Cortex of kidney (tissue), 1 donor: ENCODE data around the gene ALKBH3.

Experiments
- DNase-seq: peaks from one replicate; lab custom pipeline; 2025; lab: John Stamatoyannopoulos, UW

ALKBH3 gene

DNA sequence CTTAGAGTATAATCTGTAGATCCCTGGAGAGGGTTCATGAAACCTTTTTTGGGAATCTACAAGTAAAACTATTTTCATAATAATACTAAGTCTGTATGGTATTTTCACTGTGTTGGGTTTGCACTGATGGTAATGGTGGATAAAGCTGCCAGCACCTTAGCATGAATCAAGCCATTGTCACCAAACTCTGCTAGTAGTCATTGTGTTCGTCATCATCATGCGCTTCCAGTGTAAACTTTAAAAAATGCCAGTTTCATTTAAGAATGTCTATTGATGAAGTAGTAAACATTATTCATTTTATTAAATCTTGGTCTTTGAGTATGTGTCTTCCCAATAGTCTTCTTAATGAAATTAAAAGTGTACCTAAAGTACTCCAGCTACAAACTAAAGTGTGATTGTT, 15.0 kb downstream of the ALKBH3 start:
- DNase-seq, result no peak

DNA sequence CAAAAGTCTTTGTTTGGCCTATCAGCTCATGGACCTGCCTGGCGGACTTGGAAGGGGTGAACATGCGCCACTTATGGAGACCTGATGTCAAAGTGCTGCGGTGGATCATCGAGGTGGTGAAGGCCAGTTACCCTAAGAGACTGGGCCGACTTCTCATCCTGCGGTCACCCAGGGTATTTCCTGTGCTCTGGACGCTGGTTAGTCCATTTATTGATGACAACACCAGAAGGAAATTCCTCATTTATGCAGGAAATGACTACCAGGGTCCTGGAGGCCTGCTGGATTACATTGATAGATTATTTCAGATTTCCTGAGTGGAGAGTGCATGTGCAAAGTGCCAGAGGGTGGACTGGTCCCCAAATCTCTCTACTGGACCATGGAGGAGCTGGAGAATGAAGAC, 17.9 kb downstream of the ALKBH3 start:
- DNase-seq, result no peak

DNA sequence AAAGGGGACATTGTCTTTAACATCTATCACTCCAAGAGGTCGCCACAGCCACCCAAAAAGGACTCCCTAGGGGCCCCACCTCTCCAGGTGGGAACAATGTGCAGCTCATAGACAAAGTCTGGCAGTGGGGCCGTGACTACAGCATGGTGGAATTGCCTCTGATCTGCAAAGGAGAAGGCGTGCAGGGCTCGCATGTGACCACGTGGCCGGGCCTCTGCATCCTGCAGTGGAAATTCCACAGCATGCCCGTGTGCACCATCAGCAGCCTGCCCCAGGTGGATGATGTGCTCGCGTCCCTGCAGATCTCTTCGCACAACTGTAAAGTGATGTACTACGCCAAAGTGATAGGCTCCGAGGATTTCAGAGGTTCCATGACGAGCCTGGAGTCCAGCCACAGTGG, 18.5 kb downstream of the ALKBH3 start:
- DNase-seq, result no peak

DNA sequence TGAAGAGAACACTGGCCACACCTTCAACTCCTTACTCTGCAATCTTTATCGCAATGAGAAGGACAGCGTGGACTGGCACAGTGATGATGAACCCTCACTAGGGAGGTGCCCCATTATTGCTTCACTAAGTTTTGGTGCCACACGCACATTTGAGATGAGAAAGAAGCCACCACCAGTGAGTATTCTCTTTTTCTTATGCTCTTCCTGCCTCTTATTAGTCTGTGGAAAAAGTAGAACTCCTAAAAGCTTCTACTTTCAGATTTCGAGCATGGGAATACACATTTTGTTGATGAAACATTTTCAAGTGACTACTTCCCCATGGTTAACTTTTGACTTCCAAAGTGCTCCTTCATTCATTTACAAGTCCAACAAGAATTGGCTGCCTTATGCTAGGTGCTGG, 20.9 kb downstream of the ALKBH3 start:
- no peak for DNase-seq

DNA sequence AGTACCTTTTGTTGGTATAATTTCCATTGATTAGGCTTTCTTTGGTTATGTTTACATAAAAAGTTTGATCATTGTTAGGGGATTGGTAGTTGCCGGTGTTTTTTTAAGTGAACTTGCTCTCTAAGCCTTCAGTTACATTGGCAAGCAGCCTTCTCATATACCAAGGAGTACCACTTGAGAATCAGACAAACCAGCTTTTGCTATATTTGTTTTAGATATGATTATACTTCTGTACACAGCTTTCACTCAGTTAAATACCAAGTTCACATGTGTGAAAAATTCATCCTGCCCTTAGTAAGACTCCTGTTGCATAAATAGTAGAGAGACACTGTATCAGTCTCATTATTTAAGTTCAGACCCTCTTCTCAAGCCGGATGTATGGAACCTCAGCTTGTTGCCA, 22.4 kb downstream of the ALKBH3 start:
- DNase-seq, result no peak

DNA sequence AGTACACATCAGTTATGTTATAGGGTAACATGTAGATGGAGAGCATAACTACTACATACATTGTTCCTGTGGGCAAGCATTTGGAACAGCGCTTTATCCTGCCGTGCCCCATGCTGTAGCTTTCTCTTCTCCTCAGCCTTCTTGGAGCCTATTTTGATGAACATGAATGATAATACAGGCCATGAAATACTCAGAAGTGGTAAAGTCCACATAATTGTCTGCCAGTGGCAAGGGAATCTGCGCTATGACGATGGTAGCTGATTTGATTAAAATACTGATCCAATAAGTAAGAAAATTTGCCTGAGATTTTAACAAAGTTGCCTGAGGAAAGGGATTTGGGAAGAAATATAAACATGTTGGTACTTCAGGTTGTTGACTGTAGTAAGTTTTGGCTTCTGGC, 23.3 kb downstream of the ALKBH3 start:
- DNase-seq, result no peak

DNA sequence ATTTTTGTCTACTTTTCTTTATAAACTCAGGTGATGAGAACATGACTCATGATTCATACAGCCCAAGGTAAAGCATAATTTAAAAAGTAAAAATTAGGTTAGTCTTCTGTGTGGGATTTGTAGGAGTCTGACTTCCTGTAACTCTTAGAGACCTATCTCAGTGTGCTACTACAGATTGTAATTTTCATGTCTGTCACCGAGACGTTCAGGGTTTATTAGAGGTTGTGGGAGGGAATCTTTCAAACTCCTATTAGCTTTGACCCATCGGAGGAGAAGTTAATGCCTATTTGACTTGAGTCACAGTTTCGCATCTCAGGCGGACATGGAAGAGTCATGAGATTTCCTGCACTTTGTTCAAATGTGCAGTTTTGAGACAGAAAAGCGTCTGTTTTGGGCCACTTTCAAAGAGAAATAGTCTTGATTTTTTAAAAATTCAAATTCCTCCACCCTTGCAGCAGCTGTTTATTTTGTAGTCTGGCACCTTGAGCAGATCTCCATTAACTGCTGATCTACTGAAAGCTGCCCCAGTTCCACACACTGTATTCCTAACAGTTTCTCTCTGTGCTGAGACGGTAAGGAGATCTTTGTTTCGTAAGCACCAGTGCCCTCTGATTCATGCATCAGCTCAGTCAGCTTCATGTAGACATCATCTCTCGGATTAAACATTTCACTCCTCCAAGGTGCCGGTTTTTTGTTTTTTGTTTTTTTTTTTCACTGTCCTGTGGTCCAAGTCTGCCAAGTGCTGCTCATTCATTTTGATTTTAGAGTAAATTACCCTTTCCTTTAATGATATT, 24.3 kb downstream of the ALKBH3 start:
- DNase-seq, result no peak

DNA sequence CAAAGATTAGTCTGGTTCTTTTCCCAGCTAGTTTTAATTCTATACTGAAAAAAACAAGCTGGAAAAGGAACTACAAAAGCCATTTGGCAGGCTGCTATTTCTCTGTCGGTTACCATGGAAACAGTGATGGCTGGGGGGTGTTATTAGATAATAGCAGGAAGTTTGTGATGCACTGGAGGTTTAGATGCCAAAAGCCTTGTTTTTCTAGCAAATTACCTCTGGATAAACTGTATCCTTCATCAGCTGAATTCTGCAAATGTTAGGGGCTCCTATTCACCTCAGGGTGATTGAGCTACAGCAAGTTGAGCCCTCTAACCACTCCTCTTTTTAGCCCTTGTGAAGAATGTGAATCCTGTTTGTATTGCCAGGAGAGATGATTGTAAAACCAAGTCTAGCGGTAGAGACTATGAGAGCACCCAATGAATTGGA, 25.2 kb downstream of the ALKBH3 start:
- no peak for DNase-seq

DNA sequence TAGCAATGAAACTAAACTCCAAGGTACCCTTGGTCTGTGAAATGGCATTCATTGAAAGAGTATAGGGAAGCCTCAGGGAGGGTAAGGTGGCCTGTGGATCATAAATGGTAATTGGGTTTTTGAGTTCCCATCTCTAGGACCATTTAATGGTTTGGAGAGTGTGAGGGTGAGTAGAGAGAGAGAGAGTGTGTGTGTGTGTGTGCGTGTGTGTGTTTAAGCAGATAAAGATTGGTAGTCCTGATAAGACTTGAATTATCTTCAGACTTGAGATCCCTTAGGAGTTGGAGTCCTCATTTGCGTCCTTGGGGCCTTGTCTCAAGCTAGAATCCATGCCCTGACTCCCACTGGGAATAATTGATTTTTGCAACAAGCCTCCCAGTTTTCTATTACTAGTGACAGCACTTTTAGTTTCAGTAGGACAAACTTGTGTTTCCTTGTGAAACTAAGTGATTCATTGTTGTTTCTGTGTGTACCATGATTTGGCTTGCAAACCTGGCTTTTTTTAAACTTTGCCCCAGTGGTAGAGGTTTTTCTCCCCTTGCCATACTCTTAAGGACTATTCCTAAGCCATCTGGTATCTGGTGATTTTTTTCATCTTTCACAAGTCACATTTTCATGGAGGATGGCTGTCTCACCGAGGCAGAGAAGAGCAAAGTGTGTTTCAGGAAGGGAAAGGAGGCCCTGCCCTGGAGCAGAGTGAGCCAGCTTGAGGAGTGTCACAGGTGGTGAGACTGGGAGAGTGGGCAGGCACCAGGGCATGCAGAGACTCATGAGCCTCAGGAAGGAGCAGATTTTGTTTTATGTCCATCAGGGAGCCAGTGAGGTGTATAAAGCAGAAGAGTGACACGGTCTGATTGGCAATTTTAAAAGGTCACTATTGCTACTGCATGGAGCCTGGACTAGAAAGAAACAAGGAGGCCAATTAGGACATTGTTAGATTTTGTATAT, 26.7 kb downstream of the ALKBH3 start:
- no peak for DNase-seq

DNA sequence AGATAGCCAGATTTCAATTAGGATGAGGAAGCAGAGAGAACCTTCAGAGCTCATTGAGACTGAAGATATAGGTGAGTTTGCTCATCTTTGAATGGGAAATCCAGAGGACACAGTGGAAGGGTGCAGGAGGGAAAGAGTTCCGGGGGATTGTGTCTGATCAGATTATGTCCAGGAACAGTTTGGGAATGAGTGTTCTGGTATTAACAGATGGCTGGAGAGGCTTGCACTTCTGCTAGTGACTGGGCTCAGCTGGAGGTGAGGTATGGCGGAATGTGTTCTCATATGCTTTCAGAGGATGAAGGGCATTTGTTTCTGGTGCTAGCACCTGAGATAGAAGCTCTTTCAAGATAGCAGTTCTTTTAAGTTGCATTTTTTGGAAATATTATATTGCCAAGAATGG, 27.6 kb downstream of the ALKBH3 start:
- DNase-seq, result no peak

DNA sequence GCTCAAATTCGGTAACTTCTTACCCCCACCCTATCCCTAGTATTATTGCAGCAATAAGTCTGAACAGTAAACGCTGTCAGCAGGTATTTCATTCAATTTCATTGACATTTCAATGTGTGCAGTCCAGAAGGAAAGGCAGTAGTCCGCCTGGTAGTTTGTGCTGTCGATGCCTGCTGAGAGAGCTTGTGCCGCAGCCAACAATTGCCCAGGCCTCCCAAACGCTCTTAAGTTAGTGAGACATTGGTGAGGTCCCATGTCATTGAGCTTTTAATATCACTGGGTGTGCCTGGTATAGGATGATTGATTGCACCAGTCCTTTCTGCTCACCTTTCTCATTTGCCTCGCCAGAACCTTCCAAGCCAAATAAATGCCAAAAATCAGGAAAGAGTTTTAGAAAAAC, 28.1 kb downstream of the ALKBH3 start:
- no peak for DNase-seq

DNA sequence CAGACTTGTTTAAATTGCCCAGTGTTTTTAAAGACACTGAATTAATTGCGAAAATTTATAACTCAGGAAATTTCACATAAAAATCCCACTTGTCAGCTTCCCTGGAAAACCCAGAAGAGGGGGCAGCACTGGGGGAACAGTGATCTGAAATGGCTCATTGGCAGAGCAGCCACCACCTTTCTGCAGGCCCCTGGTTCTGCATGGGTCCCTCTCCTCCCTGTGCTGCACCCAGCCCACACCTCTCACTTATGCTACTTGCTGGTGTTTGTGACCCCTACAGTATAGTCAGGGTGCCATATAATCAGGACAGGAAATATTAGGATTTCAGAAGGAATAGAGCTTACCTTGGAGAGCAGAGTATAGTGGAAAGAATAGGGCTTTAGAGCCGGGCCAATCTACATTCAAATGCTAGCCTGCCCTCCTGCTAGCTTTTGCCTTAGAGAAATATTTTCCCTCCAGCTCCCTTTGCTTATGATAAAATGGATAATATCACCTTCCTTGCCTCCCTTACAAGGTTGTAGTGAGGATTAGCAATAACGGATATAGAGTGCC, 33.3 kb downstream of the ALKBH3 start:
- DNase-seq, result no peak

DNA sequence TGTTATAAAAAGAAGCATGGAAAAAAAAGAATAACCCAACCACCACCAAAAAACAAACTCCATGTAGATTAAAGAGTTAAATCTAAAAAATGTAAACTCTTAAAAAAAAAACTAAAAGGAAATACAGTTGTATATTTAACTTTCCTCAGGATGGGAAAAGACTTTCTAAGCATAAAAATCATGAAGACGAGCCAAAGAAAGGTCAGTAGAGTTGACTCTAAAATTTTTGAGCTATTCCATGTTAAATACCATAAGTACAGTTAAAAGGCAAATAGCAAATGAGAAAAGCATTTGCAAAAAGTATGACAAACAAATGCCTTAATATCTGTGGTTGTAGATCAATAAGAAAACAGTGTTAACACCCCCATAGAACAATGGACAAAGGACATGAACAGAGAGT, 33.8 kb downstream of the ALKBH3 start:
- DNase-seq, result no peak

DNA sequence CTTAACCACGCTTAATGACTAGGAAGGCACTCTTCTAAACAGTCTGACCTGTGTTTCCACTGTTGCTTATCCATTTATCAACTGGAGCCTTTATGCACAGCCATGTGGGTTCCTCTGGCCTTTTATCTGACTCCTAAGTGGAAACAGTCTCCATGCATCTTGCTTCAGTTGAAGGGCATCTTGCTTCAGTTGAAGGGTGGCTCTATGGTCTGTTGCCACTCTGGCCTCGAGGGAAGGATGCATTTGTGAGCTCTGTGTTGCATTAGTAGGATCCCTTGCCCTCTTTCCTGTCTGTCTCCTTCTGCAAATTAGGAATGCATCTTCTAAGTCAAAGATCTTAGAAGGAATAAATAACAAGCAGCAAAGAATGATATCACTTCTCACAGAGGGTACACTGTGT, 36.0 kb downstream of the ALKBH3 start:
- DNase-seq, result no peak

DNA sequence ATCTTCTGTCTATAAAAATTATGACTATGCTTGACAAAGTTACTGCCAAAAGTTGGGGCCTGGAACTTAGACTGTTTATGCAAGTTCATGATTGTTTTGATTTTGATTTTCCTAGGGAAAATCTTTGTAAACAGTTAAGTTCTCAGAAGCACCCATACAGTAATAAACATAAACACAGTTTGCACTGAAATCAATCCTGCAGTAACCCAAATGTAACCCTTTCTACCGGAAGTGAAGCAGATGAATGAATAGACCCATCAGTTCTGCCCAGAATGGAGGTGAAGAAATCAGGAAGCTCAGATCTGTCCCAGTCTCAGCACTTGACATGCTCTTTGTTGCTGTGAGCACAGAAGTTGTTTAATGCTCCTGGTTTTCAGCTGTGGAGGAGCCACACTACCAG, 37.2 kb downstream of the ALKBH3 start:
- no peak for DNase-seq

DNA sequence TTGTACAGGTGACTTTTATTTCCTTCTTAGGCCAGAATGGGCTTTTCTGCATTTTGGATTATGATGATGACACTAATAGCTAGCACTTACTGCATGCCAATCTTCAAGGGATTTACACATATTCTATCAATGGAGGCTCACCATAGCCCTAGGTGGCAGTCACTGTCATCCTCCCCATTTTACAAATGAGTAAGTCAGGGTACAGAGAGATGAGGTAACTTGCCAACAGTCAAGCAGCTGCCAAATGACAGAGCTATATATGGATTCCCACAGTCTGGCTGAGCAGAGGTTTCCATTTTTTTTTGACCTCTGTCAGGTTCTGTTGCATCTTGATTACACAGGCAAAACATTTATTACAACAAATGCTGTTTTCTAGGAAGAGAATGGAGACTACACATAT, 38.0 kb downstream of the ALKBH3 start:
- no peak for DNase-seq

DNA sequence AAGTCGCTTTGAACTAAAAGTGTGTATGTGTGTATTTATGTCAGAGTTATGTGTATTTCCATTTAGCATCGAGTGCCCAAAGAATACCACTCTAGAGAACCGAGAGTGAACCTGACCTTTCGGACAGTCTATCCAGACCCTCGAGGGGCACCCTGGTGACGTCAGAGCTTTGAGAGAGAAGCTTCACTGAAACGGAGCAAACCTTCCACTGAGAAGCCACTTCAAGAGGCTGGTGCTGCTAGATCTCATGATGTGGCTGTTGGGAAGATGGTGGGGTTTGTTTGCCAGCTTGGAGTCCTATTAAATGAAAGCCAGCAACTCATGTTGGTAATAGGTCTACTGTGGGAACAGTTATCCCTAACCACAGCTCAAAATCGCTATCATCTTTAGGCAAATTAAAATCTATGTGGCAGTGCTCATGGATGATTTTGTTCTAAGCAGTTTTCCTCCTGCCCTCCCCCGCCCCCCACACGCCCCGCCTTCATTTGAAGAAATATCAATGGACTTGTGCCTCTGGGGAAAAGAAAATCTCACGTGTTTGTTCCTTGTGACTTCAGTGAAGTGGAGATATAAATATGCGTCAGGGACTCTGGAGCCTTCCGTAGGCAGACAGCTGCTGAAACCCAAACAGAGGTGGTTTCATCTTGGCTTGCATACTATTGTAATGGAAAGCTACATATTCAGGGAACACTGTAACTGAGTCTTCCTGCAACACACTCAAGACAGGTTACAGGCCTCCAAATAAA, 39.4 kb downstream of the ALKBH3 start:
- no peak for DNase-seq

DNA sequence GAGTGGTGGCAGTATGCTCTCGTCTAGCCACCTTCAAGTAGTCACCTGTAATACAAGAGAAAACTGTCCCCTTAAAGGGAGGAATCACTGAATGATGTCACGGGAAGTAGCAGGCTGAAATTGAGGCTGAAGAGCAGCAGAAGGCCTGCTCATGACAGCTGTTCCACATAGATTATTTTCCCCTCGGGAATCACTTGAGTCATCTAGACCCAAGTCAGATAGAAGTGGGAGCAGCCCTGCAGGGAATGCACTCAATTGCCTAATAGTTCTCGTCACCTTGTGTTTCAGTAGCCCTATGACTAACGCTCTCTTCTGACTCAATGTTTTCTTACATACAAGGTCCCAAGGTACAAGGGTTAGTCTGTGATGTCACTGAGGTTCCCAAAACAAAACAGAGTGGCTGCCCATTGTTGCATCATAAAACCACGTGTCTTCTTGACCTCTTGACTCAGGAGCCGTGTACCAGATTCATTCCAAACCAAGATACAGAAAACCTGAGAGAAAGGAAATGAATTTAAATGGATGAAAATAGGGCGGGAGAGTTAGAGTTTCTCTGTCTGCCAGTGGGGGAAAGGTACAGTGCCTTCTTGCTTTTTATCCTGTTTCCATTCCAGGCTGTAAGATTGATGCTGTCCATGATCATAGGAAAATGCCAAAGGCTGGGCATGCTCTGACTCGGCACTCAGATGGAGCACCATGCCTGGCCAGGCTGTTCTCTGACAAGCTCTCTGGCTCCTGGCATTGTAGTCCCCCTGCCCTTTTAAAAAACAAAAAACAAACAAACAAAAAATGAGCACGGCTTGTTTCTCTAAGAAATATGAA, 40.2 kb downstream of the ALKBH3 start:
- no peak for DNase-seq

DNA sequence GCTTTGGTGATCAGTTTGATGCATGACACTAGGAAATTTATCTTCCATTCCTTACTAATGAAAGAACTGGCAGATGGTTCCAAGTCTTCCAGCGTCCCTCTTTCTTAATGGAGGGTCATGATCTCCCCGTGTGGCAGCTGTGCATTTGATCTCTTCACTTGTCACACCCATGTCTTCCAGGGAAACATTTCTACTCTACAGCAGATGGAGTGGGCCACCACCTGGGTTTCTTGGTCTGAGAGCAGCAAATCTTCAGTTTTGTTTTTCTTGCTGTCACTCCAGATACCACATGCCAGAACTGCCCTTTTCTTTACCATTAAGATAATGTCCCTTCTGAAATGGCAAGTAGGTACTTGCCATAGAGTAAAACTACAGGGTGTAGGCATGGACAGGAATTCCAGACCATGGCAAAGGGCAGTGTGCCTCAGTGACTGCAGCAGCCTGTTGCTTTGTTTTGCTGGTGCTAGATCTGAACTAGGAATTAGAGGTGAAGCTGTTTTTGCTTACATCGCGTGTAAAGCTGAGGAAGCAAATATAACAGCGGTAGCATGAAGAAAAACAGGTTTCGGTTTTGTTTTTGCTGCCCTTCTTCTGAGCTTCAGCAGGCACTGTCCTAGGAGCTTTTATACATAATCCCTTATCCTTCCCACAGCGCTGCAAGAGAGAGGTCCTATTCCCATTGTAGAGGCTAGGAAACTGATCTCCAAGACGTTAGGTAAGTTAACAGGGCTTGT, 41.1 kb downstream of the ALKBH3 start:
- no peak for DNase-seq

DNA sequence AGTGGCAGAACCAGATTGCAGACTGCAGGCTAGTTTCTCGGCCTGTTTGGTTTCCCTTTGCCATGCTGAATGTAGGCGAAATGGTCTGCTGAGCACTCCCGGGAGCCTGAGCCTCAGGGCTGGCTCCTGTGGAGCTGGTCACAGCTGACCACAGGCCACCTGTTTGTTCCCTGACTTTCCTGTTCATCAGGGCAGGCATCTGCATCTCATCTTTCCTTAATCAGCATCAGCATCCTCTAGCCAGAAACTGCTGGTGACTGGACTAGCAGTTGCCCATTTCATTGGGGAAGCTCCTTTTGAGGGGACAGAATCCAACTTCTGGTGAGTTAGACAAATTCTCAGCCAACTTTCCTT, 41.6 kb downstream of the ALKBH3 start:
- no peak for DNase-seq
